ENCODE results near the gene KIN. TPM values are rescaled to one million over a fixed set of nuclear protein-coding genes. Genes with fewer than 3 reads are reported as not detected.

The KIN gene, protein sequence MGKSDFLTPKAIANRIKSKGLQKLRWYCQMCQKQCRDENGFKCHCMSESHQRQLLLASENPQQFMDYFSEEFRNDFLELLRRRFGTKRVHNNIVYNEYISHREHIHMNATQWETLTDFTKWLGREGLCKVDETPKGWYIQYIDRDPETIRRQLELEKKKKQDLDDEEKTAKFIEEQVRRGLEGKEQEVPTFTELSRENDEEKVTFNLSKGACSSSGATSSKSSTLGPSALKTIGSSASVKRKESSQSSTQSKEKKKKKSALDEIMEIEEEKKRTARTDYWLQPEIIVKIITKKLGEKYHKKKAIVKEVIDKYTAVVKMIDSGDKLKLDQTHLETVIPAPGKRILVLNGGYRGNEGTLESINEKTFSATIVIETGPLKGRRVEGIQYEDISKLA
- 9.1 and 23.6 TPM in 2 replicates for total RNA-seq (ENCODE audit: low replicate concordance)

DNA sequence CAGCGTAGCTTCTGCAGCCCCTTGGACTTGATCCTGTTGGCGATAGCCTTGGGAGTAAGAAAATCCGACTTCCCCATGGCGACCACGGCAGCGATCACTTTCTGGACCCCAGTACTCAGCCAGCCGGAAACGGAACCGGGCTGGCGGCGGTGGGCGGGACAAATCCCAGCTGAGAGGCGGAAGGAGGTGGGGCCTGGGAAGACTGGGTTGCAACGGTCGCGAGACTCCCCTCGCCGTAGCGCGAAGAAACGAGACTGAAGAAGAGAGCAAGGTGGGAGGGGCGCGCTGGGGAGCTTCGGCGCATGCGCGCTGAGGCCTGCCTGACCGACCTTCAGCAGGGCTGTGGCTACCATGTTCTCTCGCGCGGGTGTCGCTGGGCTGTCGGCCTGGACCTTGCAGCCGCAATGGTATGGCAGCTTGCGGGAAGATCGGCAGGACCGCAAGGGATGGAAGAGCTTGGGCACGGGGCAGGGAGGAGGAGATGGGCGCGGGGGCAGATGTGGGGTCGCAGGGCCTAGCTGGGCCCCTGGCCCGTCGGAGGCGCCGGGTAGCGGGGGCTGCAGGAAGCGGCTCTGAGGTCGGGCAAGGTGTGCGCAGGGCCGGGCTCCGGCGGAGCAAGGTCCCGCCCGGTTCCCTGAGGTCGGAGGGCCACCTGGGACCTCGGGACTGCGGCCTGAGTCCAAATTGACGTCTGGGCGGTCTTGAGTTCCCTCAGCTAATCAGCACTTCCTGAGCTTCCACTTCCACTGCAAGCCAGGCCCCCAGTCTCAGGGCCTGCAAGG is at the start of gene KIN, which contains the start of gene ATP5F1C:
TSS of gene KIN (minus strand) at position 137 of the 782 bp plus-strand sequence. CDS start at position 77, 60 bp downstream.
TSS of gene ATP5F1C (plus strand) at position 321 of the 782 bp plus-strand sequence. CDS start at position 352, 31 bp downstream.
- Histone ChIP-seq H3F3A (ENCODE audit: low read depth) (no peaks in the 10 kb centered on the region), H3K4me3 (peak within 1 kb of the TSS; percentile 86), H3K9me3 (ENCODE audit: low read depth) (no peaks in the 10 kb centered on the region), H2AFZ (replicated peaks) (peak within 1 kb of the TSS; percentile 85), H3K79me2 (ENCODE audit: low read depth) (peaks cover 99% of the 10 kb centered on the region), H3K27ac (no peak within 1 kb of the TSS), H4K20me1 (ENCODE audit: low read depth) (peaks cover 79% of the 10 kb centered on the region), H3K27me3 (no peaks in the 10 kb centered on the region), H3K36me3 (peaks cover 2% of the 10 kb centered on the region), H3K9ac (peak within 1 kb of the TSS; percentile 94), H3K4me2 (peak within 1 kb of the TSS; percentile 85), H3K4me1 (peaks cover 17% of the 10 kb centered on the region)
- Mint-ChIP-seq H3K4me3 (no peak within 1 kb of the TSS), H3K36me3 (peaks cover 12% of the 10 kb centered on the region), H3K4me1 (peaks cover 20% of the 10 kb centered on the region), H3K9me3 (no peaks in the 10 kb centered on the region), H3K27me3 (ENCODE audit: insufficient read depth, low read depth) (no peaks in the 10 kb centered on the region), H3K27ac (peak within 1 kb of the TSS; percentile 92)
- no peak for TF ChIP-seq EZH2phosphoT487 (IDR thresholded peaks at IDR 0.05)
- TF ChIP-seq, protein P1, sequence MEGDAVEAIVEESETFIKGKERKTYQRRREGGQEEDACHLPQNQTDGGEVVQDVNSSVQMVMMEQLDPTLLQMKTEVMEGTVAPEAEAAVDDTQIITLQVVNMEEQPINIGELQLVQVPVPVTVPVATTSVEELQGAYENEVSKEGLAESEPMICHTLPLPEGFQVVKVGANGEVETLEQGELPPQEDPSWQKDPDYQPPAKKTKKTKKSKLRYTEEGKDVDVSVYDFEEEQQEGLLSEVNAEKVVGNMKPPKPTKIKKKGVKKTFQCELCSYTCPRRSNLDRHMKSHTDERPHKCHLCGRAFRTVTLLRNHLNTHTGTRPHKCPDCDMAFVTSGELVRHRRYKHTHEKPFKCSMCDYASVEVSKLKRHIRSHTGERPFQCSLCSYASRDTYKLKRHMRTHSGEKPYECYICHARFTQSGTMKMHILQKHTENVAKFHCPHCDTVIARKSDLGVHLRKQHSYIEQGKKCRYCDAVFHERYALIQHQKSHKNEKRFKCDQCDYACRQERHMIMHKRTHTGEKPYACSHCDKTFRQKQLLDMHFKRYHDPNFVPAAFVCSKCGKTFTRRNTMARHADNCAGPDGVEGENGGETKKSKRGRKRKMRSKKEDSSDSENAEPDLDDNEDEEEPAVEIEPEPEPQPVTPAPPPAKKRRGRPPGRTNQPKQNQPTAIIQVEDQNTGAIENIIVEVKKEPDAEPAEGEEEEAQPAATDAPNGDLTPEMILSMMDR (IDR thresholded peaks at IDR 0.05), result no peak
- TF ChIP-seq EZH2 (IDR thresholded peaks at IDR 0.05), result no peak
- DNase-seq (ENCODE audit: low spot score), result peak; percentile 98

DNA sequence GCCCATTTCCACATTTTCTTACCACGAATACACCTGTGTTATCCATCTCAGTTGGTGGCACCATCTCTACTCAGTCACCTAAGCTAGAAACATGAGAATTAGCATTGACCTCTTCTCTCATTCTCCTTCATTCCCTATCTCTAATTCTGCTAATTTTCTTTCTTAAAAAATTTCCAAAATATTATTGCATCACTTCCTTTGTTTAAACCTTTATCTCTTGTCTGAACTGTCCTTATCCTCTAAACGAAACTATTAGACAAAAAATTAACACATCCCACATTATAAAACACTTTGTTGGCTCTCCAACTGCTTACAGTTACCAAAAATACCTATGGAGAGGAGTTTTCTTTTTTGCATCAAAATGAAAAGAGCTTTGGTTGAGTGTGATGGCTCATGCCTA is 48.8 kb upstream of the KIN start:
- Histone ChIP-seq H3F3A (ENCODE audit: low read depth) (no peaks in the 10 kb centered on the region), H3K4me2 (no peak overlapping the region), H3K9ac (no peak overlapping the region), H3K4me3 (no peak overlapping the region), H4K20me1 (ENCODE audit: low read depth) (no peaks in the 10 kb centered on the region), H3K27me3 (no peaks in the 10 kb centered on the region), H3K27ac (no peak overlapping the region), H3K36me3 (no peaks in the 10 kb centered on the region), H3K4me1 (no peaks in the 10 kb centered on the region), H2AFZ (replicated peaks) (no peak overlapping the region), H3K79me2 (ENCODE audit: low read depth) (peaks cover 32% of the 10 kb centered on the region), H3K9me3 (ENCODE audit: low read depth) (no peaks in the 10 kb centered on the region)
- TF ChIP-seq, protein P1 (IDR thresholded peaks at IDR 0.05), result no peak
- TF ChIP-seq EZH2 (IDR thresholded peaks at IDR 0.05) (no peak), EZH2phosphoT487 (IDR thresholded peaks at IDR 0.05) (no peak)
- Mint-ChIP-seq H3K27ac (no peak overlapping the region), H3K27me3 (ENCODE audit: insufficient read depth, low read depth) (peaks cover 2% of the 10 kb centered on the region), H3K4me3 (no peak overlapping the region), H3K4me1 (no peaks in the 10 kb centered on the region), H3K9me3 (no peaks in the 10 kb centered on the region), H3K36me3 (peaks cover 16% of the 10 kb centered on the region)
- DNase-seq (ENCODE audit: low spot score), result no peak

DNA sequence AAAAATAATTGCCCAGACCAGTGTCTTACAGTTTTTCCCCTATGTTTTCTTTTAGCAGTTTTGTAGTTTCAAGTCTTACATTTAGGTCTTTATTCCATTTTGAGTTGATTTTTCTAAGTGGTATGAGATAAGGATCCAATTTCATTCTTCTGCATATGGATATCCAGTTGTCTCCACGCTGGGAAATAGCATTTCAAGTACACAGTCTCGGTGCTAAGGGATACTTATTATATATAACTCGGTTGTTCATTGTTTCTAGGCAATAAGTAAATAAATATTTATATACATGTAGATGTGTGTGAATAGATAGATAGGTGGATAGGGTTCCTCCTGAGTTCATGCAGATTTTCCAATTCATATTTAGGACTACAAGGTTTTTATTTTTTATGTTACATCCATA is 46.5 kb upstream of the KIN start:
- H3K27me3 ChIP-seq, result no peaks in the 10 kb centered on the region
- no peak overlapping the region for H3K27ac Mint-ChIP-seq
- H3K4me2 ChIP-seq, result no peak overlapping the region
- no peaks in the 10 kb centered on the region for H3K9me3 ChIP-seq (ENCODE audit: low read depth)
- H2AFZ ChIP-seq (replicated peaks), result no peak overlapping the region
- H3K9ac ChIP-seq, result no peak overlapping the region
- DNase-seq (ENCODE audit: low spot score), result no peak
- H3K79me2 ChIP-seq (ENCODE audit: low read depth), result peaks cover 42% of the 10 kb centered on the region
- no peak overlapping the region for H3K4me3 Mint-ChIP-seq
- H3K4me1 ChIP-seq, result no peaks in the 10 kb centered on the region
- H3K27ac ChIP-seq, result no peak overlapping the region
- no peaks in the 10 kb centered on the region for H3K4me1 Mint-ChIP-seq
- H3K9me3 Mint-ChIP-seq, result no peaks in the 10 kb centered on the region
- peaks cover 2% of the 10 kb centered on the region for H3K27me3 Mint-ChIP-seq (ENCODE audit: insufficient read depth, low read depth)
- H3K36me3 Mint-ChIP-seq, result peaks cover 15% of the 10 kb centered on the region
- H3K36me3 ChIP-seq, result no peaks in the 10 kb centered on the region
- TF ChIP-seq, protein P1 (IDR thresholded peaks at IDR 0.05), result no peak
- no peak for TF ChIP-seq EZH2phosphoT487 (IDR thresholded peaks at IDR 0.05)
- no peak for TF ChIP-seq EZH2 (IDR thresholded peaks at IDR 0.05)
- H3F3A ChIP-seq (ENCODE audit: low read depth), result no peaks in the 10 kb centered on the region
- H3K4me3 ChIP-seq, result no peak overlapping the region
- H4K20me1 ChIP-seq (ENCODE audit: low read depth), result no peaks in the 10 kb centered on the region
